Measurements from ENCODE around the gene DNAJC7.

Gene DNAJC7

DNA sequence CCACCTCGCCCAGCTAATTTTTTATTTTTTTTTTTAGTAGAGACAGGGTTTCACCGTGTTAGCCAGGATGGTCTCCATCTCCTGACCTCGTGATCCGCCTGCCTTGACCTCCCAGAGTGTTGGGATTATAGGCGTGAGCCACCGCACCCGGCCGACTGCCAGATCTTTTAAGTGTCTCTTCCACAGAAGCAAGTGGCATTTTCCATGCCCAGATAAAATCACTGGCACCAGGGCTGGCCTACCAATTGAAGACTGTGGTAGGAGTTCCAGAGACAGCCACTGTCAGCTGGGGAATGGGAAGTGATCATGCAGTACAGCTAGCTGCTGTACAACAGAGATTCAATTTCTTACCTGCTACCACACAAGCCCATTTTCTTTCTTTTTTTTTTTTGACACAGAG lies 32.8 kb downstream of the DNAJC7 start:
- no peak for TF ChIP-seq CTCF (IDR thresholded peaks at IDR 0.05; ENCODE audit: low read depth, low read length)

DNA sequence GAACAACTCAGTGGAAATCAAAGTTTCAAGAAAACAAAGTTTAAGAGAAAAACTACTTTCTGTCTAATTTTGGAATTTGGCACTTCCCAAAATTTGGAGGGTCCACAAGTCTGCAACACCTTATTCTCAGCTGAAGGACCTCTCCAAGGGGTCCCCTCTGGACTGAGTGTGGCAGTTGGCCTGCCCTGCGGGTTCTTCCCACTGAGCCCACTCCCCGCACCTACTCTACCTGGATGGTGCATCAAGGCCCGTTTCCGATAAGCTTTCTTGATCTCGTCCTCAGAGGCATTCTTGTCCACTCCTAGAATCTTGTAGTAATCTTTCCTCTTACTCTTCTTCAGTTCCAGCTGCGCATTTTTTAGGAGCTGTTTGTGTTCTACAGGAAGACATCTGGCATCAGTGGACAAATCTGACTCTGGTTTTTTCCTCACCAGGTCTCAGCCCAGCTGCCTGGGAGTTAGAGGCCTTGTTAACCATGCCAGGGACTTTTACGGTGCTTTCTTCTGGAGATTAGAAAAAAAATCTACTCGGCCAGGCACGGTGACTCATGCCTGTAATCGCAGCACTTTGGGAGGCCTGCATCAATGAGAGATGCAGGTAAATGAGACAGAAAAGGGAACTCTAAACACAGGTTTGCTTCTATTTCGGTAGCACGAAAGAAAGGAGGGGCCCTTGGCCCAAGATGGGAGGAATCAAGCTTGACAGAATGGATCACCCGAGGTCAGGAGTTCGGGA lies 35.0 kb downstream of the DNAJC7 start:
- TF ChIP-seq CTCF (IDR thresholded peaks at IDR 0.05; ENCODE audit: low read depth, low read length): no peak
- no peak overlapping the region for H3K4me3 ChIP-seq (ENCODE audit: low read depth, low read length)

More for the DNA sequence above, 32.8 kb downstream of the DNAJC7 start:
- no peak overlapping the region for H3K4me3 ChIP-seq (ENCODE audit: low read depth, low read length)

DNA sequence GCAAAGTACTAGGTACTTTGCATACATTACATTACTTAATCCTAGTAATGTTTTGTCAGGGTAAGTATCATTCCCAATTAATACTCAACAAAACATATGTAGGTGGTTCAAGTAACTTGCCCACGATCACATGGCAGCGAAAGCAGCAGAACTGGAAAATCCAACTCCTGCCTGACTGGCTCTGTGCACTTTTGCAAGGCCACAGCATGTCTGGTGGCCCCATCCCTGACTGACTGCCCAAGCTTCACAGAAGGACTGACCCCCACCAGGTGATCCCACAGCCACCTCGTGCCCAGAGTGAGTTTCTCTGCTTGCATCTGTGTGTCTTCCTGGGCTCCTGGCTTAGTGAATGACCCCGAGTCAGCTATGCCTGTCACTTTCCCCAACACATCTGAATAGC lies 39.2 kb downstream of the DNAJC7 start:
- no peak overlapping the region for H3K4me3 ChIP-seq (ENCODE audit: low read depth, low read length)
- no peak for TF ChIP-seq CTCF (IDR thresholded peaks at IDR 0.05; ENCODE audit: low read depth, low read length)

DNA sequence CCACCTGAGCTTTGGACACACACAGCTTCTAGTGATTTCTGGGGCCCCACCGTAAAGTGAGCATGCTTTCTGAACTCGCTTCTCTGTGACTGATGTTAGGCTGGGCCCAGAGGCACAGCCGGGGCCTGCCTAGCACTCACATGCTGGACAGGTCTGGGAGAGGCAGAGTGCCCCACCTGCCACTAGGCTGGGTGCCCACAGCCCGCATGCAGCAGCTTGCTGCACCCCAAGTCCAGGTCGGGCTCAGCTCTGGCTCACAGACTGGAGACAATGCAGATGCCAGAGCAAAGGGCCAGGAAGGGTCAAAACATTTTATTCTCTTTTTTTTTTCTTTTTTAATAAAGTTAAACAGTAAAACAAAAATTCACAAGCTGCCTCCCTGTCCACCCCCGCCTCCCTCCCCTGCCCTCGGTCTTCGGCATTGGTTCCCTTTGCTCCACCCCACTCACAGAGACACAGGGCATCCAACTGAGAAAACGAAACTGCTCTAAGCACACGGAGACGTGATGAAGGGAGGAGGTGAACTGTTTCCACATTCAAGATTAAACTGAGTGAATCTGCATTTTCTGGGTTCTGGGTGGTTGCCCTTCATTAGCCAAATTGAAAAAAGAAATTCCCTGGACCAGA lies 41.0 kb downstream of the DNAJC7 start:
- no peak overlapping the region for H3K4me3 ChIP-seq (ENCODE audit: low read depth, low read length)
- no peak for TF ChIP-seq CTCF (IDR thresholded peaks at IDR 0.05; ENCODE audit: low read depth, low read length)

GRCh38 chr17:41975099-41976083 lies 41.8 kb downstream of the DNAJC7 start:
- no peak for TF ChIP-seq CTCF (IDR thresholded peaks at IDR 0.05; ENCODE audit: low read depth, low read length)
- H3K4me3 ChIP-seq (ENCODE audit: low read depth, low read length): no peak overlapping the region

DNA sequence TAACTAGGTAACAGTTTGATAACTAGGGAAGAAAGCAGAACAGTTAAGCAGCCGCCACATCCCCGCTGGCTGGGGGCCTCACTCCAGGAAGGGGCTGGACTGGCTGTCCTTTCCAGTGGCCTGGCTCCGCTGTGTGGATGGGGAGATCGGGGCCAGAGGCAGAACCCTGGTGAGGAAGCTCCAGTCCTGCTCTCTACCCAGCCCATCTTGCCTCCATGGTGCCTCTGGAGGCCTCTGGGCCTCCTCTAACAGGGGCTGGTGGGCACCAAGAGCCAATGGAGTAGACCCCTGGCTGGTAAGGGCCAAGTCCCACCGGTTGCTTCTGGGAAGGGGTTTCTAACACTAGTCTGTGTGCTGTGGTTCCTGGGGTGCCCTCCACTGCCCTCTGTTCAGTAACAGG lies 42.6 kb downstream of the DNAJC7 start:
- no peak for TF ChIP-seq CTCF (IDR thresholded peaks at IDR 0.05; ENCODE audit: low read depth, low read length)
- no peak overlapping the region for H3K4me3 ChIP-seq (ENCODE audit: low read depth, low read length)
